Activated naive CD8-positive, alpha-beta T cell treated with anti-CD3 and anti-CD28 coated beads, Interleukin-2, amount 10 ng/mL, durations not matched to agents 7 days and 5 days (primary cell): ENCODE results near the gene ARID1B. TPM values are rescaled to one million over a fixed set of nuclear protein-coding genes. Genes with fewer than 3 reads are reported as not detected.

Experiments
- ATAC-seq: fragments of 150-1000 bp; cut with Tn5 transposase; one replicate; pipeline ENCODE4 v1.10.0; 2021; ENCODE audit warnings: low read depth, moderate library complexity
- POLR2A ChIA-PET: fragments of 350-600 bp; sonication (Branson Sonifier 250); formaldehyde crosslinking; loops from one replicate; lab custom pipeline; 2021; ENCODE audit warnings: antibody characterized with exemption; lab: Charles Lee
- DNase-seq: peaks from one replicate; pipeline ENCODE4 v3.0.0; 2021
- H3K27ac Mint-ChIP-seq: one replicate; pipeline ENCODE4 v1.8.0; 2022; ENCODE audit warnings: mild to moderate bottlenecking, mixed read lengths
- H3K27me3 Mint-ChIP-seq: one replicate; pipeline ENCODE4 v1.8.0; 2022; ENCODE audit warnings: mild to moderate bottlenecking, moderate library complexity, mixed read lengths
- H3K36me3 Mint-ChIP-seq: one replicate; pipeline ENCODE4 v1.8.0; 2021; ENCODE audit warnings: mild to moderate bottlenecking, mixed read lengths
- H3K4me1 Mint-ChIP-seq: one replicate; pipeline ENCODE4 v1.8.0; 2021; ENCODE audit warnings: mixed read lengths
- H3K4me3 Mint-ChIP-seq: one replicate; pipeline ENCODE4 v1.8.0; 2022; ENCODE audit warnings: mild to moderate bottlenecking, moderate library complexity, mixed read lengths
- H3K9me3 Mint-ChIP-seq: one replicate; pipeline ENCODE4 v1.8.0; 2021; ENCODE audit warnings: mixed read lengths
- total RNA-seq, 2 experiments: library from RNA; stranded (reverse); gene quantifications; one replicate each; pipeline ENCODE4 v1.2.3, GENCODE V29; 2021

Gene ARID1B
- total RNA-seq, 2 experiments from 2014 or later = 83.2 to 98.2 TPM

DNA sequence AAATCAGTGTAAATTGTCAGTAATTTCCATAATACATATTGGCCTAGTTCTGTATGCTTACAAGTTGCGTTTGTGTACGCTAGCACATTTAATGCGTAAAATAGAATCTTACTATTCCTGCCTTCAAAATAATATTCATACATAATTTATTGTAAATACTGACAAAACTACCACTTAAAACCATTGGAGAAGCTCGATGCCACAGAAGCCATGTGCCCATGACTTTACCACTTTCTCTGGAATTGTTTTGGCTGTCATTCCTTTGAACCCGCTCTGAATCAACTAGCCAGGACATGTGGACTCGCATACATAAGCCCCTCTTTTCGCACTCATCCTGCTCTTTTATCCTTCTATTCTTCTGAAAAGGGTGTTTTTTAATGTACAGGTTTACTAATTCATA is 394.6 kb downstream of the ARID1B start:
- no peaks in the 10 kb centered on the region for H3K27me3 Mint-ChIP-seq
- no peaks in the 10 kb centered on the region for H3K9me3 Mint-ChIP-seq
- H3K4me1 Mint-ChIP-seq = no peaks in the 10 kb centered on the region
- H3K36me3 Mint-ChIP-seq = peaks cover 4% of the 10 kb centered on the region
- no peak overlapping the region for H3K4me3 Mint-ChIP-seq
- H3K27ac Mint-ChIP-seq = no peak overlapping the region
- DNase-seq (no peak), ATAC-seq (no peak)
- POLR2A ChIA-PET = no interaction called here

DNA sequence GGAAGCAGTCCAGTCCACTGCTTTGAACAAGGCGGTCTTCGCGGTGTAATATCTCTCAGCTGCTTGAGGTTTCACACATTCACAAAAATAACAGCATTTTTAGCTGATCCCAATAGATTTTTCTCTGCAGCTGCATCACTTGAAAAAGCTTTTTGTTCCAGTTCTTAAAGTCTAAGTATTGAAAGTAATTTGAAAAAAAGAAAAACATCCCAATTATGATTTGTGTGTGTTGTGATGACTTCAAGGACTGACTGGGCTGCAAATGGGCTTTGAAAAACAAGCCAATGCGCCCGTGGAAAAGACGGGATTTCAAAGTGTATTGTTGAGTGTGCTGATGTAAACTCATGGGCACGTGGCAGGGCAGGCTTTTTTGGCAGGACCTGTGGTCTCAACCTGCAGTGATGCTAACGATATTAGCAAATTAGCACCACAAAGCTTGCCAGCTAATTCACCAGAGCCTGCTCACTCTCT is 395.1 kb downstream of the ARID1B start:
- ATAC-seq (no peak), DNase-seq (no peak)
- Mint-ChIP-seq H3K27me3 (no peaks in the 10 kb centered on the region), H3K36me3 (peaks cover 4% of the 10 kb centered on the region), H3K4me1 (no peaks in the 10 kb centered on the region), H3K9me3 (no peaks in the 10 kb centered on the region), H3K27ac (no peak overlapping the region), H3K4me3 (no peak overlapping the region)
- POLR2A ChIA-PET = no interaction called here

DNA sequence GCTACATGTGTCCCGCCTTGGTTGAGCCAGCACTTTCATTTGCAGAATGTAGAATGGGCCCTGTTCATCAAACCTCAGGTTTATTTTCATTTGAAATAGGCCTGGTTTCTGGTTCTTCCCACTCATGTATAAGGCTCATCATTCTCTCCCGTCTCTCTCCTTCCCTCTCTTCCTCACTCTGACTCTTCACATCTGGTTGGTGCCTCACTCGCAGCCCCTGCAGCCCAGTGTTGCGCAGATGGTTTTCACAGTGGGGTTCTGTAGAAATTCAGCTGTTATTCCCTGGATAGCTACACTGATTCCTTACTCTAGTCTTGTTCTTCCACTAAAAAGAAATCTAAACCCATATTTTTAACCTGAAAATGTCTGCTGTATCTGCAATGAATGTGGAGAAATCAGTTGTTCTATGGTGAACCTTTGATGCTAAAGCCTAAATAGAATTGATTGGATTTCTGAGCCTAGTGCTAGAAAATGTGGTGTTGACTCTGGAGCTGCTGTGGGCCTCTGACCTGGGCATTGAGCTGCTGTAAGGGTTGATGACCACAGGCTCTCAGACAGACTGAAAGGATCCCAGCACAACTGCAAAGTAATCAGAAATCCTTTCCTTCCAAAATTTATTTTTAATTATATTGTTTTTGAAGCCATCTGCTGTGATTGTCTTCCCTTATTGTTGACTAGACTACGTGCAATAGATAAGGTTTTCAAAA is 395.8 kb downstream of the ARID1B start:
- H3K9me3 Mint-ChIP-seq = no peaks in the 10 kb centered on the region
- no peak for ATAC-seq
- H3K27ac Mint-ChIP-seq = no peak overlapping the region
- POLR2A ChIA-PET = no interaction called here
- no peak for DNase-seq
- H3K36me3 Mint-ChIP-seq = peaks cover 3% of the 10 kb centered on the region
- H3K4me3 Mint-ChIP-seq = no peak overlapping the region
- no peaks in the 10 kb centered on the region for H3K4me1 Mint-ChIP-seq
- no peaks in the 10 kb centered on the region for H3K27me3 Mint-ChIP-seq

DNA sequence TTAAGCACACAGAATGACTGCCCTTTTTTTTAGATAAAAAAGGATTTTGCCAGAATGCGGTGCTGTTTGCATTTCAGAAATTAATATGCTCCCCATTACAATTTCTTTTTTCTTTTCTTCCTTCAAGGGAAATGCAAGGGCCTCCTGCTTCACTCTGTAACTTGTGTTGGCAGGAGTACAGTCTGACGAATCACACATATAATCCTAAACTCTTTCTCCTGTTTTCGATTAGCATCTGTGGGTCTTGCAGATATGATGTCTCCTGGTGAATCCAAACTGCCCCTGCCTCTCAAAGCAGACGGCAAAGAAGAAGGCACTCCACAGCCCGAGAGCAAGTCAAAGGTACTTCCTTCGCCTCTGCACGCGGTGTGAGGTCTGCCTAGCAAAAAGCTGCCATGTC is 396.6 kb downstream of the ARID1B start:
- Mint-ChIP-seq H3K27me3 (no peaks in the 10 kb centered on the region), H3K9me3 (no peaks in the 10 kb centered on the region), H3K27ac (no peak overlapping the region), H3K4me1 (no peaks in the 10 kb centered on the region), H3K36me3 (no peaks in the 10 kb centered on the region), H3K4me3 (no peak overlapping the region)
- POLR2A ChIA-PET = no interaction called here
- ATAC-seq = no peak
- no peak for DNase-seq

DNA sequence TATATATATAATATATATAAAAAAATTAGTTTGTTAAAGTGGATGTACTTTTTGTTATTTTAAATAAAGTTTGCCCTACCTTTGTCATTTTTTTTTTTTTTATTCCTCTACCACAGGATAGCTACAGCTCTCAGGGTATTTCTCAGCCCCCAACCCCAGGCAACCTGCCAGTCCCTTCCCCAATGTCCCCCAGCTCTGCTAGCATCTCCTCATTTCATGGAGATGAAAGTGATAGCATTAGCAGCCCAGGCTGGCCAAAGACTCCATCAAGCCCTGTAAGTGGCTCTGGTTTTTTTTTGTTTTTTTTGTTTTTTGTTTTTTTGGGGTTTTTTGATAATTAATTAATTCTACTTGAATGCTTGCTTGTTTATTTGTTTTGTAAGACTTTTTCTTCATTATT is 397.6 kb downstream of the ARID1B start:
- Mint-ChIP-seq H3K9me3 (no peaks in the 10 kb centered on the region), H3K27me3 (no peaks in the 10 kb centered on the region), H3K4me1 (no peaks in the 10 kb centered on the region), H3K4me3 (no peak overlapping the region), H3K36me3 (no peaks in the 10 kb centered on the region), H3K27ac (no peak overlapping the region)
- POLR2A ChIA-PET = no interaction called here
- DNase-seq (no peak), ATAC-seq (no peak)

DNA sequence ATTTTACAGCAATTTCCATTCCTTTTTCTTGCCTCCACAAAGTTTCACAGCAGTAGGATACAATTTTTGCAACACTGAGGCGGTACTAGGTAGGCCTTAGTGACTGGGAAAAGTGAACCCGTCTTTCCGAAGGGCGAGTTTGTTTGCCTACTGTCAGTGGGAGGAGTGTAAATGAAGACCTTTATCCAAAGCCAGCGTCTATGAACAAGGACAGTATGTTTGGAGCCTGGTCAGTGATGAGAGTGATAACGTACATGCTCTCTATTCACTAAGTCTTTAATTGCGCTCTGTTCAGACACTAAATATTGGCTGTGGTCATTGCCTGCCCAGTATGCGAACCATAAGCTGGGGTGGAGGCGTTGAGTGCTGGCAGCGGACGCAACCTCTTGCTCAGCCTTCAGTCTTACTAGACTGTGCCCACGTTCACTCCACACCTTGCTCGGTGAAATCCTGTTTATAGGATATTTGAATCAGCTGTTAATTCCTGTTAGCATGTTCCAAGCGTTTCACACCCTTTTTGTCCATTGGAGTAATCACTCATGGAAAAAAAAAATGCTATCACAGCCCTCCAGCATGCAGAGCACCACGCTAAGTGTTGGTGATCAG is 400.7 kb downstream of the ARID1B start:
- H3K27ac Mint-ChIP-seq = no peak overlapping the region
- POLR2A ChIA-PET = no interaction called here

DNA sequence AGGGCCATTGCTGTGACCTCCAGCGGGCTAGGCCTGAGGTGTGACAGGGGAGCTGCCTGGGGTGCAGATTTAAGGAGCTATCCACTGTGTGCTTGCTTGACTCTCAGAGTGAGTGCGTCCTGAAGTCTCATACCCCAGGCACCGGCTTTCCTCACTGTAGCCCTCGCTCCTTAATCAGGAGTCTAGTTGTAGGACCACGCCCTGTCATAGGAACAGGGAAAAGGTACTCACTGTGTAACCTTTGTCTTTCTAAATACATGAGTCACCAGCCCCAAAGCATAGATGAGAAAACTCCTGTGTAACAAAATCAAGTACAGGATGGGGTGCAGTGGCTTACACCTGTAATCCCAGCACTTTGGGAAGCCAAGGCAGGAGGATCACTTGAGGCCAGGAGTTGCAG is 404.5 kb downstream of the ARID1B start:
- no peak overlapping the region for H3K4me3 Mint-ChIP-seq
- H3K36me3 Mint-ChIP-seq = peaks cover 3% of the 10 kb centered on the region
- no peaks in the 10 kb centered on the region for H3K27me3 Mint-ChIP-seq
- peaks cover 4% of the 10 kb centered on the region for H3K4me1 Mint-ChIP-seq
- DNase-seq (no peak), ATAC-seq (no peak)
- no peaks in the 10 kb centered on the region for H3K9me3 Mint-ChIP-seq
- H3K27ac Mint-ChIP-seq = no peak overlapping the region
- POLR2A ChIA-PET = no interaction called here

More for the DNA sequence above, 400.7 kb downstream of the ARID1B start:
- Mint-ChIP-seq H3K9me3 (no peaks in the 10 kb centered on the region), H3K4me3 (no peak overlapping the region), H3K27me3 (no peaks in the 10 kb centered on the region), H3K36me3 (no peaks in the 10 kb centered on the region), H3K4me1 (peaks cover 1% of the 10 kb centered on the region)
- no peak for DNase-seq
- no peak for ATAC-seq

DNA sequence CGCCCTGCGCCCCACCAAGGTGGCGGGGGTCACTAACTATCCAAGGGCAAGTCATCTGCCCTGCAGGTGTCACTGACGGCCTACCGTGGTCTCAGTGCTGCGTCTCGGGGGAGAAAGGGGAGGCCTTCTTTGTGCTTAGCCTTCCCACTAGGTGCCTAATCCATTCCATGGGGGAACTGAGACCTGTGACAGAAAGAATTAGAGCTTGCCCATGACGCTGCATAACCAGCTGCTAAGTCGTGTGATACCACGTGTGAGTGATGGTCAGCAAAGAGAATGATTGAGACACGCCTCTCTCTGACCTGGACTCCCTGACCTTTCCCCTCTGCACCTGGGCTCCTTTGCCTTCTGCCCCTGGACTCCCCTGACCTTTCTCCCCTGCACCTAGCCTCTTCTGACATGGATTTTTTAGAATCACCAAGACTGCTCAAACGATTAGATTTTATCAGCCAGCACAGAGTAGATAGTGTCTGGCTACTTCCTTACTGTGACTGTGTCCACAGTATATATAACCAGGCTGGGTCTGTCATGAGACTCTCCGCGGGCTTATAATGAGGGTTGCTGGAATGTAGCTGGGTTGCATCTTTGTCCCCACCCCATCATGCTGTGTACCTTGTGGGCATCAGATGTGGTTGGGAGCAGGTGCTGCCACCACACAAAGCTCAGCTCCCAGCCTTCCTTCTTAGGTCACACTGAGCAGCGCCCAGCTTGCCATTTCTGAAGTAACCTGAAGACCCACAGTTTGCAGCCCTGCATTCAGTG is 405.5 kb downstream of the ARID1B start:
- no peak overlapping the region for H3K4me3 Mint-ChIP-seq
- H3K4me1 Mint-ChIP-seq = peaks cover 8% of the 10 kb centered on the region
- H3K9me3 Mint-ChIP-seq = no peaks in the 10 kb centered on the region
- H3K27me3 Mint-ChIP-seq = no peaks in the 10 kb centered on the region
- DNase-seq (no peak), ATAC-seq (peak; percentile 11)
- peaks cover 3% of the 10 kb centered on the region for H3K36me3 Mint-ChIP-seq
- POLR2A ChIA-PET = no interaction called here
- no peak overlapping the region for H3K27ac Mint-ChIP-seq

DNA sequence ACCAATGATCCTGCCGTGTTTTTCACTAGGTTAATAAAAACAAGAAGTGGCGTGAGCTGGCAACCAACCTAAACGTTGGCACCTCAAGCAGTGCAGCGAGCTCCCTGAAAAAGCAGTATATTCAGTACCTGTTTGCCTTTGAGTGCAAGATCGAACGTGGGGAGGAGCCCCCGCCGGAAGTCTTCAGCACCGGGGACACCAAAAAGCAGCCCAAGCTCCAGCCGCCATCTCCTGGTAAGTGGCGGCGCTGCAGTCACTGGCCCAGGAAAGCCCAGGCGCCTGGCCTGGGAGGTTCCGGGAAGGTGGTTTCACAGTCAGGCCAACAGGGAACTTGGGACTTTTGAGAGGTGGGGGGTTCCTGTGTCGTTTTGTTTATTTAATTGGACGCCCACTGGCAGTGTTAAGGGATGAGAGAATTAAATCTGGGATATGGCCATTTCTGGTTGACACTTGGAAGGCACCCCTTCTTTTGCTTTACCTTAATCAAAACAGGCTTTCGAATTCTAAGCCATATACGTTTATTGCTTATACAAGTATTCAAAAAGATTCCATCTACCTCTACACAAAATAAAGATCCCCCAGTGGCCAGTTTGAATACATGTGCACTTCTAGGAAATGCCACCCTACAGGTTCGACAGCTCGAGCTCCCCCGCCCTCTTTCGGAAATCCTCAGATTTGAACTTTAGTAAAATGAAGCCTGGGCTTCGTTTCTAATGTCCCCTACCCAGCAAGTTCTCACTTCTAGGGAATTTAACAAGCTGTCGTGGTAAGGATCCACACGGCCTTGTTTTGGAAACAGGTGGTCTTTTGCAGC is 407.2 kb downstream of the ARID1B start:
- H3K36me3 Mint-ChIP-seq = peaks cover 3% of the 10 kb centered on the region
- H3K27ac Mint-ChIP-seq = peak overlapping the region; percentile 6
- ATAC-seq (peak; percentile 76), DNase-seq (peak; percentile 72)
- peaks cover 8% of the 10 kb centered on the region for H3K4me1 Mint-ChIP-seq
- H3K4me3 Mint-ChIP-seq = peak overlapping the region; percentile 45
- no peaks in the 10 kb centered on the region for H3K9me3 Mint-ChIP-seq
- H3K27me3 Mint-ChIP-seq = no peaks in the 10 kb centered on the region
- POLR2A ChIA-PET = interaction anchor here (1.5 kb wide), 1 partner anchor 163 kb away, joined by 3 read pairs; no protein-coding TSS in a partner anchor

DNA sequence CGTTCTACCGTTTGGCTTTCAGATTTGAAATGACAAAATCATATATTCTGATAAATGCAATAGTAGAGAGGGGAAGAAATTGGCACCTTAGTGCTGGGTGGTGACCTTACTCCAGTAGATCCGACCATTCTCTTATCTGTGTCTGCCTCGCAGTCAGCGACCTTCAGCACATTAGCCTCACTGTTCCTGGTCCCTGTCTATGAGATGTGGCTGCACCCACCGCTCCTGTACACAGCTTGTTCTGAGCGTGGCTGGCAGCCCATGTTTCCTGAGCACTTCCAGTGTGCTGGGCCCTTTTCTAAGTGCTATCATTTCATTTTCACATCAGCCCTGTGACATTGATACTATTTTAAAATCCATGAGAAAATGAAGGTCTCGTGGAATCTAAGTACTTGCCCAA is 408.0 kb downstream of the ARID1B start:
- Mint-ChIP-seq H3K27me3 (no peaks in the 10 kb centered on the region), H3K27ac (no peak overlapping the region), H3K9me3 (no peaks in the 10 kb centered on the region), H3K4me1 (peaks cover 8% of the 10 kb centered on the region), H3K4me3 (no peak overlapping the region), H3K36me3 (peaks cover 3% of the 10 kb centered on the region)
- no peak for ATAC-seq
- POLR2A ChIA-PET = interaction anchor here (1.5 kb wide), 1 partner anchor 164 kb away, joined by 3 read pairs; no protein-coding TSS in a partner anchor
- no peak for DNase-seq

DNA sequence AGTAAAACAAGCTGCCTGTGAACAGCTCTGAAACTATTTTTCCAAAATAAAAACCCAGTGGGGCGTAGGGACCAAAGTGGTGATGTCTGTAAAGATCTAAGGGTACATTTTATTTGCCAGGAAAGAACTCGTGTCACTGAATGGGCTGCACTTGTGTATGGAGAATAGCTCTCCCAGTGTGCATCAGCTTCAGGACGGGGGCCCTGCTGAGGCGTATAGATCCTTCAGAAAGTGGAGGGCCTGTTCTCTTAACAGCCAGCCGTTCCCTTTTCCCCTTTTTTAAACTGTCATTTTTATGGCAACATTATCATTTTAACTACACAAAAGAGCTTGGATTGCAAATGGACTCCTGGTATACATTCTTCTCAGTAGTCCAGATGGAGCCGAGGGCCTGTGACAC is 408.8 kb downstream of the ARID1B start:
- Mint-ChIP-seq H3K27ac (no peak overlapping the region), H3K4me3 (no peak overlapping the region), H3K36me3 (peaks cover 10% of the 10 kb centered on the region), H3K27me3 (no peaks in the 10 kb centered on the region), H3K9me3 (no peaks in the 10 kb centered on the region), H3K4me1 (peaks cover 8% of the 10 kb centered on the region)
- POLR2A ChIA-PET = no interaction called here
- DNase-seq (no peak), ATAC-seq (no peak)

DNA sequence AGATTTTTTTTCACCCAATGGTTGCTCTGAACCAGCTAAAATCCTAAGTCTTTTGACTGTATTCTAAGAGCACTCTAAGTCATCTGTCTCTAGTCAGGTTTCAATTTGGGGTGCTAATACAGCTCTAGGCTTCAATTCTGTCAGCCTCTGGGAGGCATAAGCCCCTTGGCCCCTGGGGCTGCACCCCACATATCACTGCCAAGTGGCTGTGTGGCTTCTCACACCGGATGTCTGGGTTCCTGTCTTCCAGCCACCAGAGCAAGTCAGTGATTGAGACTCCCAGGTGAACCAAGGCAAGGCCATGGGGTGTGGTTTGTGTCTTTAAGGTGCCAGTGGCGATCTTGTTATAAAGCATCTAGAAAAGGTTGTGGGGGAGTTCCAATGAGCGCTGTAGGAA is 409.6 kb downstream of the ARID1B start:
- Mint-ChIP-seq H3K4me3 (no peak overlapping the region), H3K27me3 (no peaks in the 10 kb centered on the region), H3K27ac (no peak overlapping the region), H3K9me3 (no peaks in the 10 kb centered on the region), H3K36me3 (peaks cover 16% of the 10 kb centered on the region), H3K4me1 (peaks cover 8% of the 10 kb centered on the region)
- POLR2A ChIA-PET = no interaction called here
- no peak for ATAC-seq
- DNase-seq = no peak
